Neural crest cell (in vitro differentiated cells): ENCODE data around the gene MC3R. TPM values are rescaled to one million over a fixed set of nuclear protein-coding genes. Genes with fewer than 3 reads are reported as not detected.

Source experiments
- DNase-seq: peaks from one replicate; pipeline ENCODE4 v3.0.0; 2021; ENCODE audit warnings: low read depth, mixed read lengths, low spot score
- H3K27ac Mint-ChIP-seq: one replicate; pipeline ENCODE4 v1.8.0; 2021; ENCODE audit warnings: mild to moderate bottlenecking, mixed read lengths; ENCODE audit not compliant: unreplicated experiment
- H3K27me3 Mint-ChIP-seq: 2 replicates; pipeline ENCODE4 v1.8.0; 2021; ENCODE audit warnings: low read depth, mild to moderate bottlenecking, mixed read lengths
- H3K36me3 Mint-ChIP-seq: 2 replicates; pipeline ENCODE4 v1.8.0; 2021; ENCODE audit warnings: low read depth, mild to moderate bottlenecking, mixed read lengths
- H3K4me1 Mint-ChIP-seq: 2 replicates; pipeline ENCODE4 v1.8.0; 2021; ENCODE audit warnings: mixed read lengths
- H3K4me3 Mint-ChIP-seq: one replicate; pipeline ENCODE4 v1.8.0; 2021; ENCODE audit warnings: mild to moderate bottlenecking, mixed read lengths
- H3K9me3 Mint-ChIP-seq: 2 replicates; pipeline ENCODE4 v1.8.0; 2021; ENCODE audit warnings: mixed read lengths
- total RNA-seq: library from RNA; stranded (reverse); gene quantifications from 2 replicates; pipeline ENCODE4 v1.2.1, GENCODE V29; 2021
- TF ChIP-seq, protein P1 (sequence below): fragments of 200-600 bp; sonication (generic); conservative IDR thresholded peaks from 2 replicates; pipeline ENCODE4 v1.5.0; 2021; ENCODE audit warnings: antibody characterized with exemption, mild to moderate bottlenecking

MC3R gene
- total RNA-seq, 1 donor from 2014 or later: not detected

DNA sequence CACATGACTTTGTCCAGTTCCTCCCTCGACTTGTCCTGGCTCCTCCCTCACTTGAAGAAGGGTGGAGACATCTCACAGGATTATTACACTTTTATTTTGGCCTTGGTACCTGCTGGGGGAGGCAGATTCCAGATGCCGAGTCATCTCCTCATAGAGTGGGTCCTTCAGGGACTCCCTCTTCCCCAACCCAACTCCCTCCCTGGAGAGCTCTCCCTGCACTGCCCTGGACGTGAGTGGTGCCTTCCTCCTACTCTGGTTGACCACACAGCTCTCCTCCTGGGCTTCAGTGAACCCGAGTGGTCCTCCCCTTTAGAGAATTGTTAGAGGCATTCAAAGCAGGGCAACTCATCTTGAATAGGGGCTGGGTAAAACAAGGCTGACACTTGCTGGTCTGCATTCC is 40.9 kb upstream of the MC3R start:
- no peaks in the 10 kb centered on the region for H3K4me1 Mint-ChIP-seq
- H3K9me3 Mint-ChIP-seq: peaks cover 8% of the 10 kb centered on the region
- no peaks in the 10 kb centered on the region for H3K27me3 Mint-ChIP-seq
- peaks cover 2% of the 10 kb centered on the region for H3K36me3 Mint-ChIP-seq
- H3K4me3 Mint-ChIP-seq: no peak overlapping the region
- DNase-seq: no peak
- no peak overlapping the region for H3K27ac Mint-ChIP-seq
- TF ChIP-seq, protein P1, sequence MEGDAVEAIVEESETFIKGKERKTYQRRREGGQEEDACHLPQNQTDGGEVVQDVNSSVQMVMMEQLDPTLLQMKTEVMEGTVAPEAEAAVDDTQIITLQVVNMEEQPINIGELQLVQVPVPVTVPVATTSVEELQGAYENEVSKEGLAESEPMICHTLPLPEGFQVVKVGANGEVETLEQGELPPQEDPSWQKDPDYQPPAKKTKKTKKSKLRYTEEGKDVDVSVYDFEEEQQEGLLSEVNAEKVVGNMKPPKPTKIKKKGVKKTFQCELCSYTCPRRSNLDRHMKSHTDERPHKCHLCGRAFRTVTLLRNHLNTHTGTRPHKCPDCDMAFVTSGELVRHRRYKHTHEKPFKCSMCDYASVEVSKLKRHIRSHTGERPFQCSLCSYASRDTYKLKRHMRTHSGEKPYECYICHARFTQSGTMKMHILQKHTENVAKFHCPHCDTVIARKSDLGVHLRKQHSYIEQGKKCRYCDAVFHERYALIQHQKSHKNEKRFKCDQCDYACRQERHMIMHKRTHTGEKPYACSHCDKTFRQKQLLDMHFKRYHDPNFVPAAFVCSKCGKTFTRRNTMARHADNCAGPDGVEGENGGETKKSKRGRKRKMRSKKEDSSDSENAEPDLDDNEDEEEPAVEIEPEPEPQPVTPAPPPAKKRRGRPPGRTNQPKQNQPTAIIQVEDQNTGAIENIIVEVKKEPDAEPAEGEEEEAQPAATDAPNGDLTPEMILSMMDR: no peak

DNA sequence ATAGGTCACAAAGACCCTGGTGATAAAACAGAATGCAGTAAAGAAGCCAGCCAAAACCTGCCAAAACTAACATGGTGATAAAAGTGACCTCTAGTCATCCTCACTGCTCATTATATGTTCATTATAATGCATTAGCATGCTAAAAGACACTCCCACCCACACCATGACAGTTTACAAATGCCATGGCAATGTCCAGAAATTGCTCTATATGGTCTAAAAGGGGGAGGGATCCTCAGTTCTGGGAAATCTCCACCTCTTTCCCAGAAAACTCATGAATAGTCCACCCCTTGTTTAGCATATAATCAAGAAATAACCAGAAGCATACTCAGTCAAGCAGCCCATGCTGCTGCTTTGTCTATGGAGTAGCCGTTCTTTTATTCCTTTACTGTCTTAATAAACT is 40.4 kb upstream of the MC3R start:
- no peak for DNase-seq
- TF ChIP-seq, protein P1: no peak
- peaks cover 5% of the 10 kb centered on the region for H3K9me3 Mint-ChIP-seq
- no peak overlapping the region for H3K4me3 Mint-ChIP-seq
- H3K4me1 Mint-ChIP-seq: no peaks in the 10 kb centered on the region
- H3K27me3 Mint-ChIP-seq: no peaks in the 10 kb centered on the region
- no peaks in the 10 kb centered on the region for H3K36me3 Mint-ChIP-seq
- no peak overlapping the region for H3K27ac Mint-ChIP-seq

DNA sequence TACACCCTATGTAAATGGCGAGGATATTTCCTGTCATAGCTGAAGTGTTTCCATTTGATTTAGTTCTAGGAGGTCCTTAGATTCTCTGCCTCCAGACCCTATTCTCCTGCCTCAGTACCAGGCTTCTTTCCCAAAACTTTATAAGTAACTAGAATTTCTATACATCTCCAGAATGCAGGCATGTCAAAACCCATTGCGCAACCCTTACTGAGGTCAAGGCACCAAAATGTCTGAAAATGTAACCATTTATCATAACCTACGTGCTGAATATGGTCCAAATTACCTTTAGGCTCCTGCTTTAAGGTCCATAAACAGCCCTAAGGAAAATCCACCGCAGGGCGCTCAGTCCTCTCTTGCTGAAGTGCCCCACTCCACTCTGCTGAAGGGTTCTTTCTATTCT is 37.5 kb upstream of the MC3R start:
- Mint-ChIP-seq H3K36me3 (no peaks in the 10 kb centered on the region), H3K9me3 (peaks cover 22% of the 10 kb centered on the region), H3K27me3 (no peaks in the 10 kb centered on the region), H3K27ac (no peak overlapping the region), H3K4me1 (no peaks in the 10 kb centered on the region), H3K4me3 (no peak overlapping the region)
- TF ChIP-seq, protein P1: no peak
- no peak for DNase-seq

DNA sequence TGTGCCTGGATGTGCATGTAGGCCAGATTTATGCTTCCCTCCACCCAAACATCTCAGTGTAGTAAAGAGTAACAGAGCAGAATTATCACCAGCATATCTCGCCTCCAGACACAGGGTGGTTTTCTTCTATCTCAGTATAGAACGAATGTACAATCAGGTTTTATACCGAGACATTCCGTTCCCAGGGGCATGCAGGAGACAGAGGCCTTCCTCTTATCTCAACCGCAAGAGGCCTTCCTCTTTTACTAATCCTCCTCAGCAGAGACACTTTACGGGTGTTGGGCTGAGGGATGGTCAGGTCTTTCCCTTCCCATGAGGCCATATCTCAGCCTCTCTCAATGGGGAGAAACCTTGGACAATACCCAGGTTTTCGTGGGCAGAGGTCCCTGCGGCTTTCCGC is 36.4 kb upstream of the MC3R start:
- Mint-ChIP-seq H3K4me3 (no peak overlapping the region), H3K9me3 (peaks cover 26% of the 10 kb centered on the region), H3K4me1 (no peaks in the 10 kb centered on the region), H3K27me3 (no peaks in the 10 kb centered on the region), H3K36me3 (no peaks in the 10 kb centered on the region), H3K27ac (no peak overlapping the region)
- TF ChIP-seq, protein P1: no peak
- DNase-seq: no peak

DNA sequence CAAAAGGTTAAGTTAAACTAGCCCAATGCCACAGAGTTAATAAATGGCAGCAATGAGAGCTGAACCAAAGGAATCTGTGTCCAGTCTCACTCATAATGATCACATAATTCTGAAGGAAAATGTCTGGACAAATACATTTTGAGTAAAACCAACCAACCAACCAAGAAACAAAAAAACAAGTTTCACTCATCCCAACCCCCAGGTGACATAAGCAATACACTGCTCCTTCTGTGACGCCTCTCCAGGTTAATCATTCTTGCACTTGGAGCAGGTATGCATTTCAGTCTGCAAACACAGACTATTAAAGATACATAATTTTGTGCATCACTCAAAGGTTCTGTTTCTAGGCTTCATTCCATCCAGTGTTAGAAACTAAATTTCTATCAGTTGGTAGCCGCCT is 35.2 kb upstream of the MC3R start:
- H3K9me3 Mint-ChIP-seq: peaks cover 28% of the 10 kb centered on the region
- H3K27ac Mint-ChIP-seq: no peak overlapping the region
- H3K36me3 Mint-ChIP-seq: no peaks in the 10 kb centered on the region
- no peak for DNase-seq
- TF ChIP-seq, protein P1: no peak
- no peaks in the 10 kb centered on the region for H3K27me3 Mint-ChIP-seq
- no peak overlapping the region for H3K4me3 Mint-ChIP-seq
- H3K4me1 Mint-ChIP-seq: no peaks in the 10 kb centered on the region

DNA sequence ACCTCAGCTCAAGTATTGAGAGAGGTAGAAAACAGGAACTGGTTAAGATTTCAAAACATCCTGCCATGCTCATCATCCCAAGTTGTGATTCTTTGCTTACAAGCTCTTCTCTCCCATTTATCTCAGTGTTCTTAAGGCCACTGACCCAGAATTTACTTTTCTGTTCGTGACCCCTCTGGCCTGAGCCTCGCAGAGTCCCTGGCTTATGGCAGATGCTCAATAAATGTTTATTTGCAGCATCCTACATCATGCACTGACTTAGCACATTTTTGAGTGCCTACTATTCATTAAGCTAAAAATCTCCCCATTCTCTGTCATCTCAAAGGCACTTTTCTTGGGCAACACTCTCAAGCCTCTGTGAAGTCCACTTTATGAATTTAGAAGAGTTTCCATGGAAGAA is 33.4 kb upstream of the MC3R start:
- TF ChIP-seq, protein P1: no peak
- Mint-ChIP-seq H3K4me1 (no peaks in the 10 kb centered on the region), H3K27ac (no peak overlapping the region), H3K36me3 (no peaks in the 10 kb centered on the region), H3K9me3 (peaks cover 28% of the 10 kb centered on the region), H3K4me3 (no peak overlapping the region), H3K27me3 (no peaks in the 10 kb centered on the region)
- DNase-seq: no peak
